OCI-LY3 (cell line): ENCODE data around the gene TIPARP.

Source experiments
- CTCF ChIP-seq: fragments of 200-600, 300-600 bp; sonication (generic); IDR thresholded peaks from 2 replicates; pipeline ENCODE4 v1.5.1; 2014; ENCODE audit warnings: antibody characterized with exemption, low read length, low read depth
- EZH2phosphoT487 ChIP-seq: fragments of 200-600 bp; shearing (Covaris generic); IDR thresholded peaks from 2 replicates; pipeline ENCODE4 v1.6.1; 2018; ENCODE audit warnings: antibody characterized with exemption, mixed run types, low read depth

GRCh38 chr3:156710429-156710828 is 36.0 kb downstream of the TIPARP start:
- TF ChIP-seq CTCF (no peak), EZH2phosphoT487 (no peak)
